Measurements from ENCODE around the gene ABCB6.
A peak's percentile ranks its signal among the peaks of the same experiment; 100 is the strongest.

The ABCB6 gene

GRCh38 chr2:219165058-219165911 lies 53.5 kb downstream of the ABCB6 start:
- DNase-seq = no peak

- DNase-seq = no peak
Observed at GRCh38 chr2:219163156-219163555, 55.6 kb downstream of the ABCB6 start.

GRCh38 chr2:219161097-219161496 lies 57.7 kb downstream of the ABCB6 start:
- DNase-seq = no peak

GRCh38 chr2:219160186-219161017 lies 58.4 kb downstream of the ABCB6 start, which contains the start of gene NHEJ1:
Gene NHEJ1 (minus strand): TSS chr2:219160815. CDS start chr2:219158362, 2,453 bp downstream.
- peak; percentile 92 for DNase-seq

All from midbrain (tissue), 1 donor.